GM18526 (cell line): ENCODE data around the gene NEMP1.
A peak's percentile ranks its signal among the peaks of the same experiment; 100 is the strongest.

Experiments
- POLR2A ChIP-seq: IDR thresholded peaks from 3 replicates; pipeline ENCODE4 v1.6.1; 2011; ENCODE audit not compliant: insufficient read length; ENCODE audit errors: extremely low read depth

The NEMP1 gene

GRCh38 chr12:57027805-57028153 is 50.8 kb downstream of the NEMP1 start:
- TF ChIP-seq POLR2A: no peak

DNA sequence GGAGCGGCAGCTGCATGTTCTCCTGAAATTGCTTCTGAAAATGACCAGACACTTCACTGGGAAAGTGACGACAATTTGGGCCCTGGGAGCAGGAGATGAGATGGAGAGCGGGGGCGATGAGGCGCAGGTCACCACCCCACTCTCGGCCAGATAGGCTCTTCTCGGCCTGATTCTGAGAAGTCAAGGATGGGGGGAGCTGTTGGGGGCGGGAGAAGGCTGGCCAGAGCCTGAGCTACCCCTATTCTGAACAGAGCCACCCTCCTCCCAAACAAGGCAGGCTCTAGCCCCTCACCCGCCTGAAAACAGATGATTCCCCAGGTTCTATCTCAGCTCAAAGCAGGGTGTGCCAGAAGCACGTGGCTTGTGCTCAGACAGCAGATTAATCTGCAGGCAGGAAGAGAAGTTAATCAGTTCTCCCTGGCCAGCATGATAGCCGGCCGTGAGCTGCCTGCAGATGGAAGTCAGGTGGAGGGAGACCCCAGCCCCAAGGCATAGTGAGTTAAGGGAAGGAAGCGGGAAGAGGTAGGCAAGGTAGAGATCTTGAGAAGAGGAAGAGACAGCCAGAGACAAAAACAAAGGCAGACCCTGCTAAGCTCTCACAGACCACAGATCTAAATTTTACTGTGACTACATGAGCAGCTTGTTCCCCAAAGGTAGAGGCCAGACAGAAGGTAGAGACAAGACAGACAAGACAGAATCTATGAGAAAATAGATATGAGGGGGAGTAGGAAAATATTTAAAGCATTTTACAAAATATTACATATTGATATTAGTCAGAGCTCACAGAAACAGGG is 51.4 kb downstream of the NEMP1 start:
- TF ChIP-seq POLR2A: no peak

- no peak for TF ChIP-seq POLR2A
Observed at GRCh38 chr12:57025196-57025595, 53.4 kb downstream of the NEMP1 start.

GRCh38 chr12:57019983-57020719 is 58.4 kb downstream of the NEMP1 start:
- no peak for TF ChIP-seq POLR2A

DNA sequence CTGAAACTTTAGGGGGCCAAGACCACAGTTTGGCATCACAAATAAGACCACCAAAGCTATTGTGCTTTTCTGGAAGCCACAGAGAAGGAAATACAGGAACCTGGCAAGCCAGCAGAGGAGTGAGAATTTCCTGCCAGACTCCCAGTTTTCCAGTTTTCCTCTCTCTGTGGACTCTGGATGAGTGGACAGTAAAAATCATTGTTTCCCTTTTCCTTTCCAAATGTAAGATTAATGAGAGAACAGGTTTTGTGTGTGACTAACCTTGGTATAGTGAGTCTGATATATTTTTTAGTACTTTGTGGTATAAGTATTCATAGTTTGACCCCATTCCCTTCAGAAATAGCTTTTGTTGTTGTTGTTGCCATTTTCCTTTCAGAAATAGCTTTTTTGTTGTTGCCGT is 59.7 kb downstream of the NEMP1 start:
- TF ChIP-seq POLR2A: no peak

DNA sequence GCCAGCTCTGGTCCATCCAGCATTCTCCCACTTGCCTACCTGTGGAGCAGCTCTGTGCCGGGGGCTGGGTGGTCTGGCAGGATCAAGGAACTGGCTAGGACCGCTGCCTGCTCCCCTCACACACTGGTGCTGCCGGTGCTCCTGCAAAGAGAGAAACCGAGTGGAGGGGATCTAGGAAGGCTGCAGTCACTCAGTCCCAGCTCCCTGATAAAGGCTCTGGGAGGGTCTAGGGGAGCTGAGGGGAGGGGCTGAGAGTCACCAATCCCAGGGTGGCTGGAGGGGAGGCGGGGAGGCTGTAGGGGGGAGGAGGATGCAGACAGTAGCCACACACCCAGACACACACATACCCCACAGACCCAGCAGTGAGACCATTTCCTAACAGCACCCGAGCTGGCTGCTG is 62.2 kb downstream of the NEMP1 start, which contains the start of gene TAC3:
TAC3 (minus strand) TSS at position 182 of the 400 bp plus-strand sequence. CDS start 732 bp downstream, outside the sequence.
- no peak for TF ChIP-seq POLR2A

DNA sequence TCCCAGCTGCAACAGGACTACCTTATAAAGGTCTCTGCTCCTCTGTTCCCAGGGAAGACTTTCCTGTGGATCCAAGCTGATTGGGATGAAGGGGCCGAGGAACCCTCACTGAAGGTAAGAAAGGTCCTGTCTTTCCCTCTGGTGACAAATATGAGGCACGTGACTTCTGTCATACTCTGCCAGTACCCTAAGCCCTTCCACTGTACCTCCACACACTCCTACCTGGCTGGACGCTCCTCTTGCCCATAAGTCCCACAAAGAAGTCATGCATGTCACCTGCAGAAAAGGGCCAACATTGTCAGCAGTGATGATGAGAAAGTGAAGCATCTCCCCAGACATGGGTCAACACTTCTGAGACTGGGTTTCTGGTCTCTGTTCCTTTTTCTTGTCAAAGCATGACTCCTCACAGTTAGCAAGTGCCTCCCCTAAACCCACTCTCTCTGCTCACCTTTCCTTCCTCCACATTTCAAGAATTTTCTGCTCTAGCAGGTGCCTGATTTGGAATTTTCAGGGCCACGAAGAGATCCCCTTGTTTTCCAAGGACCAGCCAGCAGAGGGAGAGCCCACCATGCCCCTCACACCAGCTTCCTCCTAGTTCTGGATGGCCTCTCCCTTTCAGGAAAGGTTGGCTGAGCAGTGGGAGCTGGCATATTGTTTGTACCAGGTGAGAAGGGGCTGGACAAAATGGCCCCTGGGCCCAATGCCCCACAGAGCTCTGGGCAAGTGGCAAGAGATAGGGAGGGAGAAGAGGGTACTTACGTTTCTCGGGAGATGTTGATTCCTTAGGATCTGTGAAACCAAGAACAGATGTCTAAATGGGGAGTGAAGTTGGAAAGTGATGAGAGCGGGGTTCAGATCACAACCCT is 65.8 kb downstream of the NEMP1 start:
- no peak for TF ChIP-seq POLR2A

DNA sequence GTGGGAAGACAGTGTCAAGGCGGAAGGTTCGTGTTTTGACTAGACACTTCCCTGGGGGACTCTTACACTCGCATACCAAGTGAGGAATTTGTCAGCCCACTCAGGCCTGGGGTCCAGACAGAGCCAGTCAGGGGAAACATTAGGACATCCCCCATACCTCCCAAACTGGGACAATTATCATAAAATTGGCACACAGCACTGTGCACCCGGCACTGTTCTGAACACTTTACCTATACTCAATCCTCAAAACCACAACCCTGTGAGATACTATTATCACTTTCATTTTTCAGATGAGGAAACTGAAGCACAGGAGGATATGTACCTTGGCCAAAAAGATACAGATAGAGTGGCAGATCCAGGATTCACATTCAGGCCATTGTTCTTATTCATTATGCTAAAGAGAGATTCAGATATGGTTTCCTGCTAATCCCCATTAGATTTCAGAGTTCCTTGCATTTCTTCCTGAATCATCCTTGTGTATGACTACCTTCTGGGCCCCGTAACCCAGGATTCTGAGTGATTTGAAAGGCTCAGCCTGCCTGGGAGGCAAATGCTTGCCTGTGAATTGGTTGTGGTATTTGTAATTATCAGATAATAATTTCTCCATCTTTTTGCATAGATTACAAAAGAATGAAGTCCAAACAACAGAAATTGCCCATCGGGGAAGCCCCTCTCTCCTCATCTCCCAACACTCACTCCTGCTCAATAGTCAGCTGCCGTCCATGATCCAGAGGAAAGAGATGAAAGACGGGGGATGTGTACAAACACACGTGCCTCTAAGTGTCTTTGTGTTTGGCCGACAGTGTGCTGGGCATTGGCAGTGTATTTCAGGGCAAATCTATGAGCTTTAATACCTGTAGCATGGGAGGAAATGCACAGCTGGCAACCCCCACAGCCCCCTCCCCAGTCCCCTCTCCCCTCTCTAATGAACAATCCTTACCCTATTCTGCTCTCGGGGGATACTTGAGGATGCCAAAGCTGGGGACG is 66.9 kb downstream of the NEMP1 start:
- TF ChIP-seq POLR2A: no peak

DNA sequence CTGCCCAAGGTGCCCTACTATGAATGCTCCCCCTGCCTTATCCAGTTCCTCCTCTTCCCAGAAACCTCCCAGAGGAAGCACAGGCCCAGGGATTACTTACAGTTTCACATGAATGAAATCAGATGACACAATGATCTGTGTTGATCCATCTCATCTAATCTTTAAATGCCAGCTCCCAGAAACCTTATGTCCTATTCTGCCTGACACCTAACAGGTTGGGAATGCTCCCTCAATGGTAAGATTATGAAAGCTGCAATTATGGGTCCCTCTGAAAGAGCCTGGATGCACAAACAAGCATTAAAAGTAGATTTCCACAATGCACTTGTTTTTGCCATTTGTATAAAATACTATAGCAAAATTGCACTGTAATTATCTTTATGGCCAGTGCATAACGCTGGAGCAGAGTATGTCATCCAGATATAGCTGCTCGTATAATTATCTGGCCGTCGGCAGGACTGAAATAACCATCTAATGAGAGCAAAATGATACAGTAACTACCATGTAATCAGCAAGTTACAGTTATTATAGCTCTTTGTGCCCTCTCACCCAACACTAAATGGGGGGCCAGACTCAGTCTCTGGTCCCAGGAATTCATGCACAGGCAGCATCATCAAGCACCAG is 67.9 kb downstream of the NEMP1 start:
- no peak for TF ChIP-seq POLR2A

GRCh38 chr12:57009949-57010626 is 68.5 kb downstream of the NEMP1 start:
- no peak for TF ChIP-seq POLR2A

- TF ChIP-seq POLR2A: no peak
Observed at GRCh38 chr12:57008178-57008577, 70.4 kb downstream of the NEMP1 start.

DNA sequence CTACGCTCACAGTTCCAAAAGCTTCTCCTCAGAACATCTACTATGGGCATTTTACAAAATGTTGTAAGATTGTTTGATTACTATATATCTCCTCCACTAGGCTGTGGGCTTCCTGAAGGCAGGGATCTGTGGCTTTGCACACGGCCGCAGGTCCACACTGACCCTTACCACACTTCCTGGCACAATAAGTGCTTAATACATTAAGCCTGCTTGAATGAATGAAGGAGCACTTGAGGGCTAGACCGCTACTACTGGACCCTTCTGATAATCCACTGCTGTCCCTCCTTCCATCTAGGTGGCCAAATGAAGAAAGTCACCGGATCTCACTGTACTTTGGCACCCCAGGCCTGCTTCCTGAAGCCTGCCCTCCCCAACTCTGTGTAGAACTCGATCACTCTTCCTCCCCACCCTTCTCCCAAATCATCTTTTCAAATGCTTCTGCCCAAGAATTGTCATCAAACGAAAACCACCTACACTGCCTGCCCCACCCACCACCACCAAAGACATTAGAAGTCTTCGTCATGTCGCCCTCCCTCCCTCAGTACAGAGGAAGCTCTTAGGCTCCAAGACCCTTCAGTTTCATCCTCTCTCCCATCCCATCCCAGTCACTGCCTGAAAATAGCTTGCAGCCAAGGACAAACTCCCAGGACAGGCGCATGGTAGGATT is 71.6 kb downstream of the NEMP1 start:
- no peak for TF ChIP-seq POLR2A

DNA sequence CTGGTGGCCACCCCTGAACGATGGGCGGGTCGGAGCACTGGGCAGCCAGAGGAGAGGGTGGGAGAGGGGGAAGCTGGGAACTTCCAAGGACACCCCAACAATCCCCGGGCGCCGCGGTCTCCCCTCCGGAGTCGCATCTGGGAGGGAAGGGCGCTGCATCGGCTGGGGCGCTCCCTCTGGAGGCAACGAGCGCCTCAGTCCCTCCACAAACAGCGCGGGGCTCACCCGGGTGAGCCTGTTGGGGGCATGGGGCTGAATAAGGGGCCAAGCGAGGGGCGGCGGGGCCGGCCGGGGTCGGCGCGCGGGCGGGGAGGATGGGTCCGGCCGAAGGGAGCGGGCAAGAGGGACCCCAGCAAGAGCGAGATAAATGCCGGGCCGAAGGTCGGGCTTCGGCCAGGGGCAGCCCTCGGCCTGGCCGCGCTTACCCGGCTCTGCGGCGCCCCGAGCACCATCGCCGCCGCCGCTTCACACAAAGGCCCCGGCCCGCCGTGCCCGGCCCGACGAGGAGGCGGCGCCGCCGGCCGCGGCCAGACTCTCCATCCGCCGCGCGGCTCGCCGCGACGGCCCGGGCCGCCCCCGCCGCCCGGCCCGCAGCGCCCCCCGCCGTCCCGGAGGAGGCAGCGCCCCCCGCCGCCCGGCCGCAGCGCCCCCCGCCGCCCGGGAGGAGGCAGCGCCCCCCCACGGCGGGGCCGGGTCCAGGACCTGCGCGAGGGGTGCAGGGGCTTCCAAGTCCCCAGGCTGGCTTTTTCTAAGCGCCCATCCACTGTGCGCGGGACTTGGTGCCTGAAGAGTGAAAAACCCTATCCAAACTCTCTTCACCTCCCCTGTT is 72.4 kb downstream of the NEMP1 start, which contains the start of gene ZBTB39:
ZBTB39 (minus strand) TSS at position 567 of the 829 bp plus-strand sequence. CDS start 1,629 bp downstream, outside the sequence.
- peak; percentile 65 for TF ChIP-seq POLR2A
